GM12878 (cell line): ENCODE measurements around the gene GTF2IRD1. TPM values are rescaled to one million over a fixed set of nuclear protein-coding genes. Genes with fewer than 3 reads are reported as not detected.

Source experiments
- ATAC-seq: fragments of 200-7000 bp; cut with Tn5 transposase; 3 replicates; pipeline ENCODE4 v1.9.1; 2020; ENCODE audit warnings: mild to moderate bottlenecking, moderate library complexity
- BruUV-seq: library from RNA; stranded (reverse); fragments of 400-500 nt; replicated peaks from 2 replicates; lab custom pipeline; 2021; lab: Mats Ljungman, UMichigan
- CTCF ChIA-PET: fragments of 300-600 bp; sonication (Branson Sonifier 250); formaldehyde crosslinking; extraction: SDS; loops from one replicate; lab custom pipeline; 2021; ENCODE audit warnings: inconsistent platforms; lab: Yijun Ruan, JAX
- POLR2A ChIA-PET: fragments of 350-600 bp; formaldehyde crosslinking; extraction: SDS; loops from one replicate; lab custom pipeline; 2021; ENCODE audit warnings: inconsistent platforms; lab: Charles Lee
- RAD21 ChIA-PET: fragments of 300-600 bp; sonication (Branson Sonifier 250); formaldehyde crosslinking; loops from one replicate; lab custom pipeline; 2023; ENCODE audit warnings: antibody characterized with exemption; ENCODE audit not compliant: unreplicated experiment; lab: Charles Lee
- SMC1A ChIA-PET: fragments of 300-600 bp; sonication (Branson Sonifier 250); formaldehyde crosslinking; loops from one replicate; lab custom pipeline; 2023; ENCODE audit not compliant: unreplicated experiment, uncharacterized antibody; lab: Charles Lee
- DNase-seq: peaks from one replicate; pipeline ENCODE4 v3.0.0-alpha.2; 2011; ENCODE audit warnings: low read depth, low spot score
- FAIRE-seq: peaks from 3 replicates; lab custom pipeline; 2011; peaks lifted over from hg19 to GRCh38; lab: Jason Lieb, UNC
- H2AFZ ChIP-seq: 2 replicates; pipeline ENCODE4 v1.6.0; 2011; ENCODE audit warnings: low read depth, low read length, control low read depth; ENCODE audit not compliant: control insufficient read depth
- H3K27ac ChIP-seq: 2 replicates; pipeline ENCODE4 v1.5.1; 2011; ENCODE audit warnings: control low read depth; ENCODE audit not compliant: control insufficient read depth, insufficient read depth
- H3K27me3 ChIP-seq, 2 experiments: replicated peaks in 1 of 2; 2 replicates each; pipeline versions ENCODE4 v1.6.0 to v1.6.1; 2011; ENCODE audit warnings: low read length in 1 of 2; ENCODE audit not compliant: control insufficient read depth in 2 of 2, insufficient read depth in 2 of 2
- H3K36me3 ChIP-seq, 2 experiments: 2 replicates each; pipeline ENCODE4 v1.5.1; 2011; ENCODE audit warnings: low read length in 1 of 2; ENCODE audit not compliant: control insufficient read depth in 2 of 2, insufficient read depth in 2 of 2
- H3K4me1 ChIP-seq: 2 replicates; pipeline ENCODE4 v1.6.1; 2011; ENCODE audit warnings: mild to moderate bottlenecking, low read length, moderate library complexity, mixed read lengths; ENCODE audit not compliant: control insufficient read depth, insufficient read depth
- H3K4me2 ChIP-seq: 2 replicates; pipeline ENCODE4 v1.6.0; 2011; ENCODE audit warnings: control low read depth; ENCODE audit not compliant: control insufficient read depth, insufficient read depth
- H3K4me3 ChIP-seq: fragments of 200-600 bp; sonication (generic); 2 replicates; pipeline ENCODE4 v1.5.1; 2016
- H3K79me2 ChIP-seq: 2 replicates; pipeline ENCODE4 v1.6.0; 2011; ENCODE audit warnings: low read length; ENCODE audit not compliant: control insufficient read depth, insufficient read depth
- H3K9ac ChIP-seq: 2 replicates; pipeline ENCODE4 v1.8.0; 2011; ENCODE audit warnings: low read length, control low read depth, mixed read lengths; ENCODE audit not compliant: control insufficient read depth, insufficient read depth
- H3K9me3 ChIP-seq: replicated peaks from 3 replicates; pipeline ENCODE4 v1.5.1; 2011; ENCODE audit warnings: mild to moderate bottlenecking, low read length; ENCODE audit not compliant: control insufficient read depth, insufficient read depth
- H4K20me1 ChIP-seq: 2 replicates; pipeline ENCODE4 v1.6.0; 2011; ENCODE audit not compliant: control insufficient read depth, insufficient read depth
- BCL11A ChIP-seq: IDR thresholded peaks from 2 replicates; pipeline ENCODE4 v1.6.1; 2011; ENCODE audit warnings: low read depth, low read length
- ELK1 ChIP-seq: IDR thresholded peaks from 2 replicates; pipeline ENCODE4 v1.6.1; 2012; ENCODE audit warnings: low read depth, low read length, improper control_type of control experiment
- KLF5 ChIP-seq: fragments of 450-650 bp; IDR thresholded peaks from 2 replicates; pipeline ENCODE4 v1.6.1; 2014; ENCODE audit warnings: mild to moderate bottlenecking; ENCODE audit not compliant: partially characterized antibody
- MEF2B ChIP-seq: fragments of 450-650 bp; IDR thresholded peaks from 2 replicates; pipeline ENCODE4 v1.6.1; 2018; ENCODE audit warnings: mild to moderate bottlenecking, moderate library complexity; ENCODE audit not compliant: partially characterized antibody, poor library complexity, severe bottlenecking
- MXI1 ChIP-seq: fragments of 150-350 bp; IDR thresholded peaks from 2 replicates; pipeline ENCODE4 v1.6.1; 2011; ENCODE audit warnings: low read depth, mild to moderate bottlenecking, inconsistent platforms, low read length, improper control_type of control experiment
- SIX5 ChIP-seq: IDR thresholded peaks from 2 replicates; pipeline ENCODE4 v1.6.1; 2011; ENCODE audit warnings: mild to moderate bottlenecking, low read depth, low read length, moderate library complexity; ENCODE audit not compliant: severe bottlenecking
- WGBS: methylation state at CpG from one replicate; pipeline ENCODE4 v1.1.6; 2016; ENCODE audit warnings: low lambda C conversion rate; ENCODE audit not compliant: insufficient replicate concordance, insufficient coverage; ENCODE audit errors: missing lambda C conversion rate; 5-methylcytosine and 5-hydroxymethylcytosine counted together
- in situ Hi-C: fragments of 300-500 bp; cut with MboI; formaldehyde crosslinking; loops from 9 replicates; pipeline ENCODE4 v1.14.3; 2018; ENCODE audit warnings: mixed read lengths
- intact Hi-C: fragments of 100-400 bp; cut with micrococcal nuclease; formaldehyde crosslinking; loops from one replicate; pipeline ENCODE4 v1.14.2; 2022; ENCODE audit not compliant: unreplicated experiment
- polyA plus RNA-seq, 11 experiments: library from polyadenylated mRNA; depleted of rRNA in 4 of 11; unstranded in 6 of 11; stranded (reverse) in 5 of 11; fragments of >200 nt; fragmentation: Nextera tagmentation in 4 of 11; fragmentation: Illumina TruSeq in 1 of 11; extraction: Ambion mirVana in 4 of 11; extraction: Trizol in 1 of 11; gene quantifications; 1 replicate in 1 of 11; 2 replicates in 10 of 11; pipeline versions ENCODE4 v1.2.1 to v1.2.3, GENCODE V29; 2011 to 2016; ENCODE audit warnings: inconsistent platforms in 2 of 11, missing spikeins in 2 of 11, low read depth in 1 of 11
- total RNA-seq, 4 experiments: library from RNA; depleted of rRNA in 3 of 4; stranded (reverse); fragments of >200 nt in 3 of 4; fragmentation: Illumina TruSeq in 1 of 4; extraction: Trizol in 1 of 4; gene quantifications; 2 replicates each; pipeline versions ENCODE4 v1.2.1 to v1.2.3, GENCODE V29; 2013 to 2021
- TF ChIP-seq, protein P1 (sequence below): fragments of 450-650 bp; IDR thresholded peaks from 2 replicates; pipeline ENCODE4 v1.6.1; 2017; ENCODE audit warnings: low read depth, mild to moderate bottlenecking, moderate library complexity

Gene GTF2IRD1
- total and polyA plus RNA-seq, 10 of the 15 experiments (the other 5 are each of a cell fraction or from before 2014, with no cell fraction given): 0.48 to 3.0 (median 1.3) TPM

DNA sequence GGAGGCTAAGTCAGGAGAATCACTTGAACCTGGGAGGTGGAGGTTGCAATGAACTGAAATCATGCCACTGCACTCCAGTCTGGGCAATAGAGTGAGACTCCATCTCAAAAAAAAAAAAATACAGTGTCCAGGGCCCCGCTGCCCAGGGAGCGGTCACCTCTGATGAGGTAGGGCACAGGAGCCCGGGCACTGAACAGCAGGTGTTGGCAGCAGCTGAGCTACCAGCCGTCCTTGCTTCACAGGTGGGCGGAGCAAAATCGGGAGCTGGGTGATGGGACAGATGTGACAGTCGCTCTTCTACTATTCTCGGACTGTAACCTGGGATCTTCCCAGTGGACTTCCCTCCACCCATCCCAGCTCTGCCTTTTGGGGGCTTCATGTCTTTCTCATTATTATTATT lies 49.4 kb downstream of the GTF2IRD1 start:
- Histone ChIP-seq H3K4me1 (no peaks in the 10 kb centered on the region), H3K36me3 (no peaks in the 10 kb centered on the region)
- CTCF ChIA-PET: no interaction called here
- ATAC-seq (no peak), FAIRE-seq (no peak)
- POLR2A ChIA-PET: interaction anchor here (0.6 kb wide), 1 partner anchor 778 kb away, joined by 6 read pairs; no protein-coding TSS in a partner anchor
- TF ChIP-seq KLF5 (no peak), ELK1 (no peak), MEF2B (no peak), BCL11A (no peak), SIX5 (no peak), MXI1 (no peak)
- TF ChIP-seq, protein P1, sequence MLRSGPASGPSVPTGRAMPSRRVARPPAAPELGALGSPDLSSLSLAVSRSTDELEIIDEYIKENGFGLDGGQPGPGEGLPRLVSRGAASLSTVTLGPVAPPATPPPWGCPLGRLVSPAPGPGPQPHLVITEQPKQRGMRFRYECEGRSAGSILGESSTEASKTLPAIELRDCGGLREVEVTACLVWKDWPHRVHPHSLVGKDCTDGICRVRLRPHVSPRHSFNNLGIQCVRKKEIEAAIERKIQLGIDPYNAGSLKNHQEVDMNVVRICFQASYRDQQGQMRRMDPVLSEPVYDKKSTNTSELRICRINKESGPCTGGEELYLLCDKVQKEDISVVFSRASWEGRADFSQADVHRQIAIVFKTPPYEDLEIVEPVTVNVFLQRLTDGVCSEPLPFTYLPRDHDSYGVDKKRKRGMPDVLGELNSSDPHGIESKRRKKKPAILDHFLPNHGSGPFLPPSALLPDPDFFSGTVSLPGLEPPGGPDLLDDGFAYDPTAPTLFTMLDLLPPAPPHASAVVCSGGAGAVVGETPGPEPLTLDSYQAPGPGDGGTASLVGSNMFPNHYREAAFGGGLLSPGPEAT: no peak
- TF ChIP-seq, all 136 proteins: peak for 0
- Histone ChIP-seq H3K27ac (no peak overlapping the region), H4K20me1 (no peaks in the 10 kb centered on the region), H3K4me3 (no peak overlapping the region), H3K9me3 (no peaks in the 10 kb centered on the region; the same call in 2 of the 3 replicates), H3K9ac (no peak overlapping the region), H3K27me3 (no peaks in the 10 kb centered on the region), H2AFZ (no peak overlapping the region), H3K4me2 (no peak overlapping the region), H3K79me2 (no peaks in the 10 kb centered on the region)
- in situ Hi-C loops: no loop called here
- SMC1A ChIA-PET: interaction anchor here (1.1 kb wide), 1 partner anchor 13 kb away, joined by 3 read pairs; no protein-coding TSS in a partner anchor
- no TSS peak for BruUV-seq
- intact Hi-C loops: no loop called here
- RAD21 ChIA-PET: no interaction called here
- DNase-seq: no peak
- WGBS: 60% methylated on average over 8 of the region's 8 CpGs
